Liver (tissue), 9 donors: ENCODE results near the gene MRPL55. TPM values are rescaled to one million over a fixed set of nuclear protein-coding genes. Genes with fewer than 3 reads are reported as not detected.

Experiments used
- DNase-seq: peaks from one replicate; pipeline ENCODE4 v3.0.0-alpha.2; 2017; ENCODE audit warnings: low spot score
- H3K27ac ChIP-seq, 2 donors: one replicate each; pipeline ENCODE4 v1.7.0; 2013; ENCODE audit warnings: inconsistent platforms in 2 of 2, low read length in 2 of 2, control low read depth in 1 of 2, low read depth in 1 of 2, mild to moderate bottlenecking in 1 of 2
- H3K27me3 ChIP-seq, 4 donors: one replicate each; pipeline versions ENCODE4 v1.6.1 to v1.7.0; 2013; ENCODE audit warnings: low read length in 3 of 4, inconsistent platforms in 1 of 4, mild to moderate bottlenecking in 1 of 4, moderate library complexity in 1 of 4; ENCODE audit not compliant: control insufficient read depth in 4 of 4, insufficient read depth in 4 of 4
- H3K36me3 ChIP-seq, 4 donors: one replicate each; pipeline versions ENCODE4 v1.6.1 to v1.7.0; 2013; ENCODE audit warnings: low read length in 3 of 4, mild to moderate bottlenecking in 3 of 4, low read depth in 1 of 4, moderate library complexity in 1 of 4; ENCODE audit not compliant: control insufficient read depth in 4 of 4, insufficient read depth in 3 of 4
- H3K4me1 ChIP-seq, 4 donors: one replicate each; pipeline versions ENCODE4 v1.6.1 to v1.7.0; 2013; ENCODE audit warnings: low read length in 3 of 4, mild to moderate bottlenecking in 3 of 4, moderate library complexity in 1 of 4; ENCODE audit not compliant: control insufficient read depth in 4 of 4, insufficient read depth in 4 of 4
- H3K4me3 ChIP-seq, 3 donors: one replicate each; pipeline versions ENCODE4 v1.6.1 to v1.7.0; 2013; ENCODE audit warnings: low read length in 3 of 3, control low read depth in 1 of 3, low read depth in 1 of 3, mild to moderate bottlenecking in 1 of 3
- H3K9ac ChIP-seq, 2 donors: one replicate each; pipeline ENCODE4 v1.7.0; 2013; ENCODE audit warnings: low read length in 2 of 2, mild to moderate bottlenecking in 2 of 2, moderate library complexity in 2 of 2, control low read depth in 1 of 2, low read depth in 1 of 2
- H3K9me3 ChIP-seq, 4 donors: one replicate each; pipeline versions ENCODE4 v1.6.1 to v1.7.0; 2013; ENCODE audit warnings: low read length in 3 of 4; ENCODE audit not compliant: control insufficient read depth in 4 of 4
- EGR1 ChIP-seq, 2 donors: IDR thresholded peaks; 2 replicates each; pipeline ENCODE4 v1.6.1; 2016 to 2018; ENCODE audit warnings: antibody characterized with exemption in 2 of 2, low read depth in 2 of 2
- FOXA1 ChIP-seq: IDR thresholded peaks from 2 replicates; pipeline ENCODE4 v1.6.1; 2016; ENCODE audit warnings: antibody characterized with exemption
- FOXA2 ChIP-seq: IDR thresholded peaks from 2 replicates; pipeline ENCODE4 v1.6.1; 2016; ENCODE audit warnings: antibody characterized with exemption
- GABPA ChIP-seq, 2 donors: IDR thresholded peaks in 1 of 2; conservative IDR thresholded peaks in 1 of 2; 2 replicates each; pipeline ENCODE4 v1.6.1; 2016; ENCODE audit warnings: antibody characterized with exemption in 2 of 2, mild to moderate bottlenecking in 1 of 2, moderate library complexity in 1 of 2
- HNF4A ChIP-seq, 2 donors: conservative IDR thresholded peaks; 2 replicates each; pipeline ENCODE4 v1.6.1; 2016; ENCODE audit warnings: antibody characterized with exemption in 2 of 2, mild to moderate bottlenecking in 2 of 2
- HNF4G ChIP-seq: IDR thresholded peaks from 2 replicates; pipeline ENCODE4 v1.6.1; 2016; ENCODE audit warnings: antibody characterized with exemption
- JUND ChIP-seq, 2 donors: IDR thresholded peaks; 2 replicates each; pipeline ENCODE4 v1.6.1; 2016; ENCODE audit warnings: antibody characterized with exemption in 2 of 2
- MAX ChIP-seq: IDR thresholded peaks from 2 replicates; pipeline ENCODE4 v1.6.1; 2016; ENCODE audit warnings: antibody characterized with exemption
- NR2F2 ChIP-seq: IDR thresholded peaks from 2 replicates; pipeline ENCODE4 v1.6.1; 2016; ENCODE audit warnings: antibody characterized with exemption
- RAD21 ChIP-seq, 2 donors: IDR thresholded peaks; 2 replicates each; pipeline ENCODE4 v1.6.1; 2016; ENCODE audit warnings: antibody characterized with exemption in 2 of 2, mild to moderate bottlenecking in 2 of 2
- REST ChIP-seq: IDR thresholded peaks from 2 replicates; pipeline ENCODE4 v1.6.1; 2016; ENCODE audit warnings: antibody characterized with exemption, mild to moderate bottlenecking
- RXRA ChIP-seq, 2 donors: IDR thresholded peaks; 2 replicates each; pipeline ENCODE4 v1.6.1; 2017 to 2018; ENCODE audit warnings: antibody characterized with exemption in 2 of 2, mild to moderate bottlenecking in 1 of 2
- SP1 ChIP-seq: IDR thresholded peaks from 2 replicates; pipeline ENCODE4 v1.6.1; 2018; ENCODE audit warnings: antibody characterized with exemption, mild to moderate bottlenecking
- TAF1 ChIP-seq: conservative IDR thresholded peaks from 2 replicates; pipeline ENCODE4 v1.6.1; 2016; ENCODE audit warnings: antibody characterized with exemption, mild to moderate bottlenecking
- YY1 ChIP-seq: IDR thresholded peaks from 2 replicates; pipeline ENCODE4 v1.6.1; 2016; ENCODE audit warnings: antibody characterized with exemption, mild to moderate bottlenecking
- WGBS: extraction: QIAGEN DNeasy Blood & Tissue Kit; methylation state at CpG from one replicate; pipeline ENCODE4 v1.1.7; 2013; 5-methylcytosine and 5-hydroxymethylcytosine counted together
- polyA plus RNA-seq, 2 donors: library from polyadenylated mRNA; stranded (reverse) in 1 of 2; unstranded in 1 of 2; fragments of 200-250 nt in 1 of 2; fragments of >200 nt in 1 of 2; fragmentation: Nextera tagmentation in 1 of 2; extraction: Ambion mirVana in 1 of 2; gene quantifications; one replicate each; pipeline versions ENCODE4 v1.2.1 to v1.2.3, GENCODE V29; 2013 to 2015
- total RNA-seq, 2 donors: library from RNA; depleted of rRNA; stranded (reverse); fragments of >200 nt; gene quantifications; one replicate each; pipeline ENCODE4 v1.2.3, GENCODE V29; 2014
- TF ChIP-seq, protein P1 (sequence below): fragments of 150-350 bp; IDR thresholded peaks from 2 replicates; pipeline ENCODE4 v1.5.1; 2017; ENCODE audit warnings: improper control_type of control experiment, low read depth, low read length; ENCODE audit not compliant: missing input control
- TF ChIP-seq, protein P2 (sequence below): IDR thresholded peaks from 2 replicates; pipeline ENCODE4 v1.6.1; 2016; ENCODE audit warnings: antibody characterized with exemption
- donor health status: healthy.
- donor health status: healthy.
- donor health status: healthy.
- donor health status: healthy.
- donor health status: healthy.

Gene MRPL55
- total and polyA plus RNA-seq, 4 donors, result 38.9 to 119 (median 62.0) TPM

GRCh38 chr1:228064296-228064695 lies 44.8 kb downstream of the MRPL55 start:
- H3K27me3 ChIP-seq, result peaks cover 3 to 17% (median 4%) of the 10 kb centered on the region in 4 donors
- H3K4me1 ChIP-seq, result peaks cover 0 to 7% (median under 1%) of the 10 kb centered on the region in 4 donors
- peaks cover 0 to 5% (median under 1%) of the 10 kb centered on the region in 4 donors for H3K9me3 ChIP-seq
- H3K9ac ChIP-seq, result no peak overlapping the region
- H3K36me3 ChIP-seq, result no peaks in the 10 kb centered on the region
- no peak for DNase-seq
- no peak overlapping the region for H3K4me3 ChIP-seq
- 57% methylated on average over 8 of the region's 8 CpGs for WGBS
- H3K27ac ChIP-seq, result no peak overlapping the region
- TF ChIP-seq FOXA1 (no peak), NR2F2 (no peak), GABPA (IDR thresholded peaks at IDR 0.05 in 1 of 2, conservative IDR thresholded peaks at IDR 0.05 in 1 of 2) (no peak), HNF4A (conservative IDR thresholded peaks at IDR 0.05) (no peak), SP1 (no peak), RXRA (IDR thresholded peaks at IDR 0.05) (no peak), JUND (IDR thresholded peaks at IDR 0.05) (no peak), EGR1 (IDR thresholded peaks at IDR 0.05; ENCODE audit: low read depth in 2 of 2) (no peak), YY1 (no peak), MAX (no peak), FOXA2 (no peak), RAD21 (IDR thresholded peaks at IDR 0.05) (no peak), TAF1 (no peak), REST (no peak), HNF4G (no peak)
- TF ChIP-seq, protein P1, sequence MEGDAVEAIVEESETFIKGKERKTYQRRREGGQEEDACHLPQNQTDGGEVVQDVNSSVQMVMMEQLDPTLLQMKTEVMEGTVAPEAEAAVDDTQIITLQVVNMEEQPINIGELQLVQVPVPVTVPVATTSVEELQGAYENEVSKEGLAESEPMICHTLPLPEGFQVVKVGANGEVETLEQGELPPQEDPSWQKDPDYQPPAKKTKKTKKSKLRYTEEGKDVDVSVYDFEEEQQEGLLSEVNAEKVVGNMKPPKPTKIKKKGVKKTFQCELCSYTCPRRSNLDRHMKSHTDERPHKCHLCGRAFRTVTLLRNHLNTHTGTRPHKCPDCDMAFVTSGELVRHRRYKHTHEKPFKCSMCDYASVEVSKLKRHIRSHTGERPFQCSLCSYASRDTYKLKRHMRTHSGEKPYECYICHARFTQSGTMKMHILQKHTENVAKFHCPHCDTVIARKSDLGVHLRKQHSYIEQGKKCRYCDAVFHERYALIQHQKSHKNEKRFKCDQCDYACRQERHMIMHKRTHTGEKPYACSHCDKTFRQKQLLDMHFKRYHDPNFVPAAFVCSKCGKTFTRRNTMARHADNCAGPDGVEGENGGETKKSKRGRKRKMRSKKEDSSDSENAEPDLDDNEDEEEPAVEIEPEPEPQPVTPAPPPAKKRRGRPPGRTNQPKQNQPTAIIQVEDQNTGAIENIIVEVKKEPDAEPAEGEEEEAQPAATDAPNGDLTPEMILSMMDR, result no peak
- TF ChIP-seq, protein P2, sequence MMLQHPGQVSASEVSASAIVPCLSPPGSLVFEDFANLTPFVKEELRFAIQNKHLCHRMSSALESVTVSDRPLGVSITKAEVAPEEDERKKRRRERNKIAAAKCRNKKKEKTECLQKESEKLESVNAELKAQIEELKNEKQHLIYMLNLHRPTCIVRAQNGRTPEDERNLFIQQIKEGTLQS, result no peak

- Histone ChIP-seq H3K4me3 (no peak overlapping the region), H3K4me1 (peaks cover 0 to 7% (median 4%) of the 10 kb centered on the region in 4 donors), H3K9me3 (peaks cover 0 to 5% (median under 1%) of the 10 kb centered on the region in 4 donors), H3K9ac (no peak overlapping the region), H3K27me3 (peaks cover 3 to 17% (median 4%) of the 10 kb centered on the region in 4 donors), H3K36me3 (no peaks in the 10 kb centered on the region), H3K27ac (no peak overlapping the region)
- WGBS, result 86% methylated on average over 15 of the region's 15 CpGs
- no peak for TF ChIP-seq MAX
- TF ChIP-seq JUND (IDR thresholded peaks at IDR 0.05), result no peak
- TF ChIP-seq NR2F2, result no peak
- no peak for TF ChIP-seq RXRA (IDR thresholded peaks at IDR 0.05)
- no peak for TF ChIP-seq HNF4A (conservative IDR thresholded peaks at IDR 0.05)
- no peak for TF ChIP-seq EGR1 (IDR thresholded peaks at IDR 0.05; ENCODE audit: low read depth in 2 of 2)
- TF ChIP-seq RAD21 (IDR thresholded peaks at IDR 0.05), result no peak
- TF ChIP-seq, protein P2, result no peak
- no peak for TF ChIP-seq GABPA (IDR thresholded peaks at IDR 0.05 in 1 of 2, conservative IDR thresholded peaks at IDR 0.05 in 1 of 2)
- TF ChIP-seq SP1, result no peak
- DNase-seq, result no peak
Measured at GRCh38 chr1:228063251-228064191, 45.6 kb downstream of the MRPL55 start.
